ENCODE results near the gene RNF214.
"Not testable (repeated sequence)": the region's sequence is repeated elsewhere in the genome, so short reads cannot be mapped to it uniquely, and the experiment has no call there.

RNF214 gene

GRCh38 chr11:117248341-117248740 is 15.9 kb downstream of the RNF214 start:
- TF ChIP-seq, protein P1, sequence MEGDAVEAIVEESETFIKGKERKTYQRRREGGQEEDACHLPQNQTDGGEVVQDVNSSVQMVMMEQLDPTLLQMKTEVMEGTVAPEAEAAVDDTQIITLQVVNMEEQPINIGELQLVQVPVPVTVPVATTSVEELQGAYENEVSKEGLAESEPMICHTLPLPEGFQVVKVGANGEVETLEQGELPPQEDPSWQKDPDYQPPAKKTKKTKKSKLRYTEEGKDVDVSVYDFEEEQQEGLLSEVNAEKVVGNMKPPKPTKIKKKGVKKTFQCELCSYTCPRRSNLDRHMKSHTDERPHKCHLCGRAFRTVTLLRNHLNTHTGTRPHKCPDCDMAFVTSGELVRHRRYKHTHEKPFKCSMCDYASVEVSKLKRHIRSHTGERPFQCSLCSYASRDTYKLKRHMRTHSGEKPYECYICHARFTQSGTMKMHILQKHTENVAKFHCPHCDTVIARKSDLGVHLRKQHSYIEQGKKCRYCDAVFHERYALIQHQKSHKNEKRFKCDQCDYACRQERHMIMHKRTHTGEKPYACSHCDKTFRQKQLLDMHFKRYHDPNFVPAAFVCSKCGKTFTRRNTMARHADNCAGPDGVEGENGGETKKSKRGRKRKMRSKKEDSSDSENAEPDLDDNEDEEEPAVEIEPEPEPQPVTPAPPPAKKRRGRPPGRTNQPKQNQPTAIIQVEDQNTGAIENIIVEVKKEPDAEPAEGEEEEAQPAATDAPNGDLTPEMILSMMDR (IDR thresholded peaks at IDR 0.05; ENCODE audit: low read depth, low read length, missing control alignments), result no peak
- no peak for DNase-seq (ENCODE audit: low read depth)
- in situ Hi-C loops (cut with HindIII; ENCODE audit: low sequenced_read_pairs), result no loop called here
- H3K4me3 ChIP-seq (ENCODE audit: low read depth, low read length), result no peak overlapping the region

- TF ChIP-seq, protein P1 (IDR thresholded peaks at IDR 0.05; ENCODE audit: low read depth, low read length, missing control alignments), result no peak
- H3K4me3 ChIP-seq (ENCODE audit: low read depth, low read length), result no peak overlapping the region
- DNase-seq (ENCODE audit: low read depth), result no peak
- in situ Hi-C loops (cut with HindIII; ENCODE audit: low sequenced_read_pairs), result no loop called here
Observed at GRCh38 chr11:117249571-117249970, 17.1 kb downstream of the RNF214 start.

DNA sequence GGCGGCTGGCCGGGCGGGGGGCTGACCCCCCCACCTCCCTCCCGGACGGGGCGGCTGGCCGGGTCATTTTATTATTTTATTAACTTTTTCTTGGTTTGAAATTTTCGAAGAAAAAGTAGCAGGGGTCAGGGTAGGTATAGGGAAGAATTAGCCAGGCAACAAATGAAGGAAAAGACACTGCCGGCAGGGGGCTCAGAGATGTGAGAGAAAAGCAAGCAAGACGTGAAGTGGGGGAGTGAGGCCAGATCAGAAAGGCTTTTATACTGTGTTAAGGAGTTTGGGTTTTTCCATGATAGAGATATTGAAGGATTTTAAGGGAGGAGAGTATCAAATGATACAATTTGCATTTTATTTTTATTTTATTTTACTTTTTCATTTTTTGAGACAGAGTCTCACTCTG is 19.0 kb downstream of the RNF214 start:
- H3K4me3 ChIP-seq (ENCODE audit: low read depth, low read length), result no peak overlapping the region
- in situ Hi-C loops (cut with HindIII; ENCODE audit: low sequenced_read_pairs), result no loop called here
- TF ChIP-seq, protein P1 (IDR thresholded peaks at IDR 0.05; ENCODE audit: low read depth, low read length, missing control alignments), result no peak
- DNase-seq (ENCODE audit: low read depth), result no peak

DNA sequence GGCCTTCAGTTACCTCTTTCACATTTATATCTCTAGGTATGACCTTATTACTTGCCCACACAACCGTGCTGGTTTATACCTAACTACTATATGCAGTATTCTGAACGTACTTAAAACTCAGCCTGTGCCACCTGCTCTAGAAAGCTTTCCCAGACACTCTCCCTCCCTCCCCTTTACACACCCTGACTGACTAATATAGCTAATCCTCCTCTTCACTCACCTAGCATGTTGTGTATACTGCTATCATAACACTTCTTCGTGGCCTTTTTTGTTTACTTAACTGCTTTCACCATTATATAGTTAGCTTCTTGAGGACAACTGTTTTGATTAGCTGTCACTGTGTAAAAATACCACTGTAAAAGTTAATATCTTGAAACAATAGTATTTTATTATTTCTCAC is 23.5 kb downstream of the RNF214 start:
- TF ChIP-seq, protein P1 (IDR thresholded peaks at IDR 0.05; ENCODE audit: low read depth, low read length, missing control alignments), result no peak
- no peak for DNase-seq (ENCODE audit: low read depth)
- H3K4me3 ChIP-seq (ENCODE audit: low read depth, low read length), result no peak overlapping the region
- in situ Hi-C loops (cut with HindIII; ENCODE audit: low sequenced_read_pairs), result no loop called here

GRCh38 chr11:117256573-117256972 is 24.1 kb downstream of the RNF214 start:
- H3K4me3 ChIP-seq (ENCODE audit: low read depth, low read length), result no peak overlapping the region
- TF ChIP-seq, protein P1 (IDR thresholded peaks at IDR 0.05; ENCODE audit: low read depth, low read length, missing control alignments), result no peak
- DNase-seq (ENCODE audit: low read depth), result no peak
- in situ Hi-C loops (cut with HindIII; ENCODE audit: low sequenced_read_pairs), result no loop called here

DNA sequence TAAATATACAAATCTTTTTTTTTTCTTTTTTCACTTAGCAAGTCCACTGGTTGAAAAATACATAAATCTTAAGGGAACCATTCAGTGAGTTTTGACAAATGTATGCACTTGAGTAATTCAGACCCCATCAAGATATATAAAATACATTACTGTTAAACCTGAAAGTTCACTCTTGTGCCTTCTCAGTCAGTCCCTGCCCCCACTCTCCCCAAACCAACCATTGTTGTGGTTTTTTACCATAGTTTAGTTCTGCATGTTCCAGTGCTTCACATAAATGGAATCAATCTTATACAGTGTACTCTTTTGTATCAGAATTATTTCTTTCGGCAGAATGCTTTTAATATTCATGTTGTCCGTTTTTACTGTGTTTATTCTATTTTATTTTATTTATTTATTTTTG is 26.1 kb downstream of the RNF214 start:
- TF ChIP-seq, protein P1 (IDR thresholded peaks at IDR 0.05; ENCODE audit: low read depth, low read length, missing control alignments), result no peak
- in situ Hi-C loops (cut with HindIII; ENCODE audit: low sequenced_read_pairs), result no loop called here
- no peak overlapping the region for H3K4me3 ChIP-seq (ENCODE audit: low read depth, low read length)
- DNase-seq (ENCODE audit: low read depth), result no peak

DNA sequence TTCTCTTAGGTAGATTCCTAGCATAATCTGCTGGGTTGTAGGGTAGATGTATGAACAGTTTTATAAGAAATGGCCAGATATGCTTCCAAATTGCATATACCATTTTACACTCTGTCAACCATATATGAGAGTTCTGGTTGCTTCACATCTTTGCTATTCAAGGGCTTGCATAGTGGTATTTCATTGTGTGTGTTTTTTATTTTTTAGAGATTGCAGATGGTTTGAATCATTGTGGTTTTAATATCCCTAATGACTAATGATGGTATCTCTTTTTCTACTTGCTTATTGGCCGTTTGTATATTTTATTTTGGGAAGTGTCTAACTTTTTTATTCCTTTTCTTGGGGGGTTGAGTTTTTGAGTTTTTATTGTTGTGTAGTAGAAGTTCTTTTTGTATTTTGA is 26.9 kb downstream of the RNF214 start:
- in situ Hi-C loops (cut with HindIII; ENCODE audit: low sequenced_read_pairs), result no loop called here
- TF ChIP-seq, protein P1 (IDR thresholded peaks at IDR 0.05; ENCODE audit: low read depth, low read length, missing control alignments), result no peak
- no peak overlapping the region for H3K4me3 ChIP-seq (ENCODE audit: low read depth, low read length)
- no peak for DNase-seq (ENCODE audit: low read depth)

GRCh38 chr11:117264624-117265323 is 32.3 kb downstream of the RNF214 start:
- in situ Hi-C loops (cut with HindIII; ENCODE audit: low sequenced_read_pairs); H3K4me3 ChIP-seq (ENCODE audit: low read depth, low read length); DNase-seq (ENCODE audit: low read depth): not testable (repeated sequence)

Data from astrocyte of the cerebellum (primary cell).